Esophagus squamous epithelium (tissue), 5 donors: ENCODE measurements around the gene TOE1. TPM values are rescaled to one million over a fixed set of nuclear protein-coding genes. Genes with fewer than 3 reads are reported as not detected.
"Not testable (repeated sequence)": the region's sequence is repeated elsewhere in the genome, so short reads cannot be mapped to it uniquely, and the experiment has no call there.

ENCODE experiments used
- DNase-seq: peaks from one replicate; lab custom pipeline; 2025; lab: John Stamatoyannopoulos, UW
- H3K27ac ChIP-seq, 4 donors: fragments of 200-600 bp; sonication (generic); one replicate each; pipeline ENCODE4 v1.5.1; 2016 to 2019; ENCODE audit warnings: mild to moderate bottlenecking in 1 of 4
- H3K27me3 ChIP-seq, 4 donors: fragments of 200-600 bp; sonication (generic); 1 replicate in 3 of 4; 2 replicates in 1 of 4; pipeline versions ENCODE4 v1.5.1 to v1.6.0; 2017 to 2021; ENCODE audit warnings: antibody characterized with exemption in 1 of 4
- H3K36me3 ChIP-seq, 3 donors: fragments of 200-600 bp; sonication (generic); one replicate each; pipeline ENCODE4 v1.5.1; 2016 to 2019
- H3K4me1 ChIP-seq, 3 donors: fragments of 200-600 bp; sonication (generic); one replicate each; pipeline ENCODE4 v1.5.1; 2017 to 2019
- H3K4me3 ChIP-seq, 4 donors: fragments of 200-600 bp; sonication (generic); 1 replicate in 3 of 4; 2 replicates in 1 of 4; pipeline ENCODE4 v1.5.1; 2016 to 2019; ENCODE audit warnings: mild to moderate bottlenecking in 2 of 4, moderate library complexity in 1 of 4
- H3K9me3 ChIP-seq, 3 donors: fragments of 200-600 bp; sonication (generic); one replicate each; pipeline ENCODE4 v1.5.1; 2016 to 2019
- CTCF ChIP-seq, 6 experiments: fragments of 450-650 bp in 4 of 6; fragments of 200-600 bp in 2 of 6; sonication (generic) in 2 of 6; IDR thresholded peaks; one replicate each; pipeline ENCODE4 v1.5.1; 2016 to 2019; ENCODE audit warnings: antibody characterized with exemption in 6 of 6, mild to moderate bottlenecking in 4 of 6, moderate library complexity in 4 of 6
- POLR2A ChIP-seq, 4 donors: fragments of 450-650 bp; IDR thresholded peaks; one replicate each; pipeline ENCODE4 v1.6.1; 2017; ENCODE audit warnings: antibody characterized with exemption in 4 of 4, mild to moderate bottlenecking in 4 of 4, moderate library complexity in 3 of 4
- WGBS, 2 donors: methylation state at CpG; one replicate each; pipeline ENCODE4 v1.1.5; 2018; 5-methylcytosine and 5-hydroxymethylcytosine counted together
- intact Hi-C: fragments of 100-400 bp; cut with DNase I; formaldehyde crosslinking; loops from one replicate; pipeline ENCODE4 v1.15.0; 2022
- total RNA-seq, 4 donors: library from RNA; depleted of rRNA; stranded (reverse); fragments of >200 nt; gene quantifications; one replicate each; pipeline ENCODE4 v1.1.0, GENCODE V29; 2016
- donor health status: DM: yes; HTN: yes; CAD: no.

TOE1 gene
- total RNA-seq: 10 to 100 TPM in 1 of 4 donors, 1 to 10 TPM in 3; 6.4 to 11.4 (median 9.1) TPM

- peaks cover 28 to 34% (median 30%) of the 10 kb centered on the region in 3 donors for H3K36me3 ChIP-seq
- H3K27ac ChIP-seq: peak within 1 kb of the TSS; percentile 92 to 98 (median 96)
- H3K9me3 ChIP-seq: no peaks in the 10 kb centered on the region
- TF ChIP-seq CTCF (IDR thresholded peaks at IDR 0.05) (peak in 1 of 6 experiments; percentile 8), POLR2A (IDR thresholded peaks at IDR 0.05) (peak in 3 of 4 donors; percentile 7 to 76 (median 60))
- WGBS, 2 donors: 0 to 5% methylated on average over 5 to 11 of the region's 70 CpGs
- intact Hi-C loops: loop anchor here (10.0 kb wide), 1 partner anchor 225 kb away; no protein-coding TSS in a partner anchor
- DNase-seq: peak; percentile 70
- H3K4me1 ChIP-seq: peaks cover 11 to 41% (median 16%) of the 10 kb centered on the region in 3 donors
- no peaks in the 10 kb centered on the region for H3K27me3 ChIP-seq
- H3K4me3 ChIP-seq: peak within 1 kb of the TSS; percentile 68 to 91 (median 78)
Measured at GRCh38 chr1:45339789-45340558, at the start of gene TOE1, which contains the start of gene MUTYH. Gene TOE1, plus strand, starts transcription at chr1:45340170. Its CDS starts 83 bp downstream, at chr1:45340253. Gene MUTYH, minus strand, starts transcription at chr1:45340440. Its CDS starts 5,935 bp downstream, at chr1:45334505.

- H3K9me3 ChIP-seq, H3K36me3 ChIP-seq, H3K27ac ChIP-seq, H3K4me3 ChIP-seq, H3K27me3 ChIP-seq, intact Hi-C loops, DNase-seq, H3K4me1 ChIP-seq: not testable (repeated sequence)
- 70 to 75% methylated on average over 6 of the region's 6 CpGs for WGBS, 2 donors
Measured at GRCh38 chr1:45291002-45291401, 49.0 kb upstream of the TOE1 start.

- DNase-seq: no peak
- no peaks in the 10 kb centered on the region for H3K36me3 ChIP-seq
- WGBS, 2 donors: 61 to 73% methylated on average over 2 of the region's 2 CpGs
- TF ChIP-seq POLR2A (IDR thresholded peaks at IDR 0.05) (no peak), CTCF (IDR thresholded peaks at IDR 0.05) (no peak)
- H3K27me3 ChIP-seq: no peaks in the 10 kb centered on the region
- no peaks in the 10 kb centered on the region for H3K4me1 ChIP-seq
- H3K27ac ChIP-seq: no peak overlapping the region
- H3K9me3 ChIP-seq: no peaks in the 10 kb centered on the region
- no peak overlapping the region for H3K4me3 ChIP-seq
- intact Hi-C loops: no loop called here
Measured at GRCh38 chr1:45291716-45292115, 48.3 kb upstream of the TOE1 start.

- DNase-seq: no peak
- intact Hi-C loops: no loop called here
Measured at GRCh38 chr1:45297666-45298356, 42.2 kb upstream of the TOE1 start.

GRCh38 chr1:45299296-45299695 lies 40.7 kb upstream of the TOE1 start:
- intact Hi-C loops: no loop called here
- no peak for DNase-seq
- peaks cover 1 to 10% (median 2%) of the 10 kb centered on the region in 3 donors for H3K4me1 ChIP-seq
- no peak overlapping the region for H3K4me3 ChIP-seq
- 70 to 71% methylated on average over 1 of the region's 1 CpG for WGBS, 2 donors
- no peaks in the 10 kb centered on the region for H3K9me3 ChIP-seq
- no peaks in the 10 kb centered on the region for H3K36me3 ChIP-seq
- TF ChIP-seq POLR2A (IDR thresholded peaks at IDR 0.05): no peak
- no peak for TF ChIP-seq CTCF (IDR thresholded peaks at IDR 0.05)
- no peak overlapping the region for H3K27ac ChIP-seq
- H3K27me3 ChIP-seq: no peaks in the 10 kb centered on the region

More at GRCh38 chr1:45297666-45298356, 42.2 kb upstream of the TOE1 start:
- 67 to 69% methylated on average over 5 to 7 of the region's 8 CpGs for WGBS, 2 donors
- Histone ChIP-seq H3K4me3 (no peak overlapping the region), H3K27me3 (no peaks in the 10 kb centered on the region), H3K9me3 (no peaks in the 10 kb centered on the region), H3K27ac (no peak overlapping the region), H3K4me1 (peaks cover 0 to 2% (median 0%) of the 10 kb centered on the region in 3 donors), H3K36me3 (no peaks in the 10 kb centered on the region)
- TF ChIP-seq CTCF (IDR thresholded peaks at IDR 0.05): no peak
- TF ChIP-seq POLR2A (IDR thresholded peaks at IDR 0.05): no peak
